ENCODE measurements around the gene PAPPA. TPM values are rescaled to one million over a fixed set of nuclear protein-coding genes. Genes with fewer than 3 reads are reported as not detected.

The PAPPA gene
- total and polyA plus RNA-seq, 2 of the 8 experiments (the other 6 are each of a cell fraction or from before 2014, with no cell fraction given) = 0.18 to 0.63 TPM

DNA sequence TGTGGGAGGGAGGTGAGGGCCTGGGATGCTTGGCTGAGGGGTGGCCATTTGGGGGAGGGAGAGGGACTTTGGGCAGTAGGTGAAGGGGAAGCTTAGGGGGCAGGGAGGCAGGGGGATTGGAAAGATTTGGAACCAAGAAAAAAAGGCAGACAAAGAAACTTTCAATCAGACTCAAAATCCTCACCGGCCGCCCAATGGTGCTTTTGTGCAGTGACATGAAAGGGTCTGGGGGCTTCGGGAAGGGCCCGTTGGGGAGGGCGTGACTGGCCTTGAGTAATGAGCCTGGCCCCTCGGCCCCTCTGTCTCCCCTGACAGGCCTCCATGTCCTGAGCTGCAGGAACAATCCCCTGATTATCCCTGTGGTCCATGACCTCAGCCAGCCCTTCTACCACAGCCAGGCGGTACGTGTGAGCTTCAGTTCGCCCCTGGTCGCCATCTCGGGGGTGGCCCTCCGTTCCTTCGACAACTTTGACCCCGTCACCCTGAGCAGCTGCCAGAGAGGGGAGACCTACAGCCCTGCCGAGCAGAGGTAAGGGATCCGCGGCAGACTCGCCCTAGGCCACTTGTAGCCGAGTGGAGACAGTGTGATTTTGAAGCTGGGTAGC lies 181.1 kb downstream of the PAPPA start:
- Histone ChIP-seq H3K27ac (ENCODE audit: low read depth, low read length) (no peak overlapping the region), H2AFZ (ENCODE audit: low read length) (no peak overlapping the region), H2BK15ac (ENCODE audit: low read length) (no peak overlapping the region), H3K4ac (replicated peaks; ENCODE audit: insufficient read length, low read depth, low read length) (no peak overlapping the region), H3K36me3 (ENCODE audit: control insufficient read depth in 2 of 4, insufficient read depth in 4 of 4, low read length in 3 of 4) (no peaks in the 10 kb centered on the region), H3K14ac (ENCODE audit: insufficient read length) (no peak overlapping the region), H3K23me2 (ENCODE audit: low read depth, low read length) (no peaks in the 10 kb centered on the region), H4K91ac (replicated peaks; ENCODE audit: insufficient read length, low read length) (no peak overlapping the region), H4K20me1 (replicated peaks in 1 of 2; ENCODE audit: control insufficient read depth in 1 of 2, insufficient read depth in 2 of 2, low read length in 2 of 2) (peaks cover 0 to 4% of the 10 kb centered on the region in 2 experiments), H2BK5ac (ENCODE audit: low read depth, low read length) (no peak overlapping the region), H2AK5ac (ENCODE audit: low read depth, low read length) (no peak overlapping the region), H3K56ac (replicated peaks; ENCODE audit: insufficient read length, low read depth, low read length) (no peak overlapping the region), H3K9me3 (ENCODE audit: insufficient read depth in 2 of 2, low read depth in 1 of 2, low read length in 1 of 2) (no peaks in the 10 kb centered on the region), H3K4me1 (replicated peaks in 1 of 4; ENCODE audit: control insufficient read depth in 3 of 4, insufficient read depth in 4 of 4, low read length in 3 of 4) (peaks cover 3 to 22% (median 15%) of the 10 kb centered on the region in 4 experiments), H3K27me3 (replicated peaks in 1 of 4; ENCODE audit: control insufficient read depth in 3 of 4, extremely low read depth in 1 of 4, insufficient read depth in 3 of 4, low read length in 3 of 4) (peaks cover 49 to 77% (median 71%) of the 10 kb centered on the region in 4 experiments), H3K79me2 (ENCODE audit: control insufficient read depth in 1 of 2, insufficient read depth in 2 of 2, low read length in 2 of 2) (no peaks in the 10 kb centered on the region), H3K79me1 (ENCODE audit: low read depth, low read length) (no peaks in the 10 kb centered on the region), H3K23ac (ENCODE audit: insufficient read length) (no peak overlapping the region), H3K4me3 (ENCODE audit: extremely low read depth in 1 of 4, insufficient read depth in 2 of 4, low read depth in 3 of 4, low read length in 4 of 4) (no peak overlapping the region), H2BK120ac (replicated peaks; ENCODE audit: low read depth, low read length) (no peak overlapping the region), H3K4me2 (ENCODE audit: insufficient read depth in 1 of 2, low read depth in 2 of 2, low read length in 2 of 2) (no peak overlapping the region; a peak in 1 of 4 replicates), H4K5ac (ENCODE audit: insufficient read length, low read depth, low read length) (no peak overlapping the region), H3K9ac (replicated peaks in 1 of 4; ENCODE audit: extremely low read depth in 1 of 4, low read depth in 3 of 4, low read length in 3 of 4) (no peak overlapping the region), H4K8ac (ENCODE audit: extremely low read depth, insufficient read depth, low read length) (no peak overlapping the region), H2BK12ac (ENCODE audit: low read depth, low read length) (no peak overlapping the region), H3K18ac (ENCODE audit: extremely low read depth, low read length) (peak overlapping the region; percentile 10; the same call in 1 of the 2 replicates), H2BK20ac (ENCODE audit: low read length) (no peak overlapping the region)
- TF ChIP-seq TAF7 (optimal IDR thresholded peaks at IDR 0.05; ENCODE audit: borderline replicate concordance, low read depth, low read length) (no peak), NANOG (IDR thresholded peaks at IDR 0.05; ENCODE audit: insufficient read depth, low read depth, low read length, poor library complexity, severe bottlenecking) (no peak), HDAC6 (IDR thresholded peaks at IDR 0.05; ENCODE audit: low read depth, low read length) (no peak), ZNF274 (IDR thresholded peaks at IDR 0.05; ENCODE audit: borderline replicate concordance, extremely low read depth, low read length) (no peak), SIX5 (IDR thresholded peaks at IDR 0.05; ENCODE audit: low read depth, low read length) (no peak), KDM4A (IDR thresholded peaks at IDR 0.05; ENCODE audit: low read depth, low read length, severe bottlenecking) (no peak), SP2 (IDR thresholded peaks at IDR 0.05; ENCODE audit: low read length) (no peak), SIN3A (conservative IDR thresholded peaks at IDR 0.05 in 1 of 2, IDR thresholded peaks at IDR 0.05 in 1 of 2; ENCODE audit: low read depth in 1 of 2, low read length in 2 of 2) (no peak), SUZ12 (IDR thresholded peaks at IDR 0.05; ENCODE audit: low read length) (no peak), SP4 (IDR thresholded peaks at IDR 0.05; ENCODE audit: low read length) (no peak)
- DNase-seq (ENCODE audit: low read depth in 1 of 2, low spot score in 2 of 2) = no peak
- no peak for FAIRE-seq
- CTCF ChIA-PET (ENCODE audit: partially characterized antibody) = interaction anchor here (0.6 to 2.3 kb wide), 9 partner anchors 8 to 621 kb away, joined by 3 to 5 read pairs (median 3); no protein-coding TSS in a partner anchor
- WGBS, 2 experiments (ENCODE audit: extremely low coverage in 1 of 2, insufficient coverage in 1 of 2, insufficient read length in 1 of 2, insufficient replicate concordance in 2 of 2, low coverage in 1 of 2, low lambda C conversion rate in 2 of 2, missing lambda C conversion rate in 1 of 2) = 73% methylated on average over 16 of the region's 19 CpGs; no CpG with 5 or more reads in 1 of the 2 experiments
- POLR2A ChIA-PET (ENCODE audit: partially characterized antibody) = interaction anchor here (1.0 to 1.3 kb wide), 2 partner anchors 11 to 178 kb away, joined by 3 read pairs; no protein-coding TSS in a partner anchor

Data from H1 (cell line).